ENCODE data around the gene HDHD2.
"Not testable (repeated sequence)": the region's sequence is repeated elsewhere in the genome, so short reads cannot be mapped to it uniquely, and the experiment has no call there.

HDHD2 gene

DNA sequence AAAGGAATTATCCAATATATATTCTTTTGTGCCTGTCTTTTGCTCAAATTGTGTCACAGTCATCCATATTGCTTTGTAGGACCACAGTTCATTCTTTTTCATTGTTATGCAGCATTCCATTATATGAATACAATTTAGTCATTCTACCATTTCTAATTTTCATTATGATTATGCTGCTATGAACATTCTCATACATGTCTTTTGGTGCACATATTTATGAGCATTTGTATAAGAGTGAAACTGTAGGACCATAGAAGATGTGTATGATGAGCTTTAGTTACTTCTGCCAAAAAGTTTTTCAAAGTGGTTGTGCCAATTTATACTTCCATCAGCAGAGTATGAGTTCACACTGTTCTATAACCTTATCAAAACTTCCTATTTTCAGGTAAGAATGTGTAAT, 18.2 kb upstream of the HDHD2 start:
- TF ChIP-seq, protein P1, sequence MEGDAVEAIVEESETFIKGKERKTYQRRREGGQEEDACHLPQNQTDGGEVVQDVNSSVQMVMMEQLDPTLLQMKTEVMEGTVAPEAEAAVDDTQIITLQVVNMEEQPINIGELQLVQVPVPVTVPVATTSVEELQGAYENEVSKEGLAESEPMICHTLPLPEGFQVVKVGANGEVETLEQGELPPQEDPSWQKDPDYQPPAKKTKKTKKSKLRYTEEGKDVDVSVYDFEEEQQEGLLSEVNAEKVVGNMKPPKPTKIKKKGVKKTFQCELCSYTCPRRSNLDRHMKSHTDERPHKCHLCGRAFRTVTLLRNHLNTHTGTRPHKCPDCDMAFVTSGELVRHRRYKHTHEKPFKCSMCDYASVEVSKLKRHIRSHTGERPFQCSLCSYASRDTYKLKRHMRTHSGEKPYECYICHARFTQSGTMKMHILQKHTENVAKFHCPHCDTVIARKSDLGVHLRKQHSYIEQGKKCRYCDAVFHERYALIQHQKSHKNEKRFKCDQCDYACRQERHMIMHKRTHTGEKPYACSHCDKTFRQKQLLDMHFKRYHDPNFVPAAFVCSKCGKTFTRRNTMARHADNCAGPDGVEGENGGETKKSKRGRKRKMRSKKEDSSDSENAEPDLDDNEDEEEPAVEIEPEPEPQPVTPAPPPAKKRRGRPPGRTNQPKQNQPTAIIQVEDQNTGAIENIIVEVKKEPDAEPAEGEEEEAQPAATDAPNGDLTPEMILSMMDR (IDR thresholded peaks at IDR 0.05; ENCODE audit: low read depth, low read length, missing control alignments): no peak
- no peak for DNase-seq (ENCODE audit: low read depth)
- in situ Hi-C loops (cut with HindIII; ENCODE audit: low sequenced_read_pairs): no loop called here
- H3K4me3 ChIP-seq (ENCODE audit: low read depth, low read length): no peak overlapping the region

DNA sequence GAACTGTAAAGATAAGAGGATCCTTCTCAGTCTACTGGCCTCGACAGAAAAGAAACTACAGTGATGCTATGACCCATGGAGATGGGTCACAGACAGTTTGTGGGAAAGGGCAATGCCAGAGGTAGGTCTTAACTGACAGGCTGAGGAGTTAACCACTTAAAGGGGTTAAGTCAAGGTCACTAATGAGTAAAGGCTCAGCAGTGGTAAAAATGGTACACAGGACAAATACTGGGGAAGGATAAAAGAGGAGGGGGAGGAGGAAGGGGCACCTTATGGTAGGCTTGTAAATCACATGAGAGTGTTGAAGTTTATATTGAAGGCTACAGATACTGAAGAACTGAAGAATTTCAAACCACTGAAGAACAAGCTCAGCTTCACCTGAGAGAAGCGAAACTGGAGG, 16.0 kb upstream of the HDHD2 start:
- in situ Hi-C loops (cut with HindIII; ENCODE audit: low sequenced_read_pairs): no loop called here
- no peak overlapping the region for H3K4me3 ChIP-seq (ENCODE audit: low read depth, low read length)
- TF ChIP-seq, protein P1 (IDR thresholded peaks at IDR 0.05; ENCODE audit: low read depth, low read length, missing control alignments): no peak
- no peak for DNase-seq (ENCODE audit: low read depth)

DNA sequence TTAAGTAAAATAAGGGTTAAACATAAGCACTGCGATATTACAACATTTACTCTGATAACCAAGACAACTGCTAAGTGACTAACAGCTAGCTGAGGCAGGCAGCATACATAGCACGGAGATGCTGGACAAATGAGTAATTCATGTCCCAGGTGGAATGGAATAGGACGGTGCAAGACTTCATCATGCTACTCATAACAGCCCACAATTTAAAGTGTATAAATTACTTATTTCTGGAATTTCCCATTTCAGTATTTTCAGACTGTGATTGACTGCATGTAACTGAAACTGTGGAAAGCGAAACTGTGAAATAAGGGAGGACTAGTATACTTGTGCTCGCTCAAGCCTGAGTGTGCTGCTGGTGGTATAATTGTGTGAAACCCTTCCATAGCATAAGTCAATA, 12.9 kb upstream of the HDHD2 start:
- in situ Hi-C loops (cut with HindIII; ENCODE audit: low sequenced_read_pairs): no loop called here
- TF ChIP-seq, protein P1 (IDR thresholded peaks at IDR 0.05; ENCODE audit: low read depth, low read length, missing control alignments): no peak
- no peak overlapping the region for H3K4me3 ChIP-seq (ENCODE audit: low read depth, low read length)
- no peak for DNase-seq (ENCODE audit: low read depth)

DNA sequence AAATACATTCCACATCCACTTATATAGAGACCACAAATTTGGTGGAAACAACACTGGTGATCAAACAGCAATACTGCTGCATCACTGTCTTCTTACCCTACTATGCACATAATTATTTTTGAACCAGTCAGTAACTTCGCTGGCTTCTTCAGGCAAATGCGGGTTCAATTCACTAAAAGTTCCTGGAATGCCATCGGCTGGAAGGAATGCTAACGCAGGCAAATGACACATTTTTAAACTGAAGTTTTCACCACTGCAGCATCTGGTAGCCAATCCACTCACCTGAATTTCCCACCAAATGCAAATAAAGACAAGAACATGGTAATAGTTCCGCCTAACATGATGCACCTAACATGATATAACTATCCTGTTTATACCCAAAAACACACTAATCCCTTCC, 10.0 kb upstream of the HDHD2 start:
- in situ Hi-C loops (cut with HindIII; ENCODE audit: low sequenced_read_pairs): no loop called here
- TF ChIP-seq, protein P1 (IDR thresholded peaks at IDR 0.05; ENCODE audit: low read depth, low read length, missing control alignments): no peak

DNA sequence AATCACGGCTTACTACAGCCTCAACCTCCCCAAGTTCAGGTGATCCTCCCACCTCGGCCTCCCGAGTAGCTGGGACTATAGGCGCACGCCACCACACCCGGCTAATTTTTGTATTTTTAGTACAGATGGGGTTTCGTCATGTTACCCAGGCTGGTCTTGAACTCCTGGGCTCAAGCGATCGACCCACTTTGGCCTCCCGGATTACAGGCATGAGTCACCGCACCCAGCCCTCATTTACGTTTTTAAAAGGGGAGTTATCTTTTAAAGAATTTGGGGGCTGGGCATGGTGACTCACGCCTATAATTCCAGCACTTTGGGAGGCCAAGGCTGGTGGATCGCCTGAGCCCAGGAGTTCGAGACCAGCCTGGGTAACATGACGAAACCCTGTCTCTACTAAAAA, 8.1 kb upstream of the HDHD2 start:
- DNase-seq (ENCODE audit: low read depth); H3K4me3 ChIP-seq (ENCODE audit: low read depth, low read length); in situ Hi-C loops (cut with HindIII; ENCODE audit: low sequenced_read_pairs): not testable (repeated sequence)

More for the DNA sequence above, 10.0 kb upstream of the HDHD2 start:
- no peak for DNase-seq (ENCODE audit: low read depth)
- no peak overlapping the region for H3K4me3 ChIP-seq (ENCODE audit: low read depth, low read length)

DNA sequence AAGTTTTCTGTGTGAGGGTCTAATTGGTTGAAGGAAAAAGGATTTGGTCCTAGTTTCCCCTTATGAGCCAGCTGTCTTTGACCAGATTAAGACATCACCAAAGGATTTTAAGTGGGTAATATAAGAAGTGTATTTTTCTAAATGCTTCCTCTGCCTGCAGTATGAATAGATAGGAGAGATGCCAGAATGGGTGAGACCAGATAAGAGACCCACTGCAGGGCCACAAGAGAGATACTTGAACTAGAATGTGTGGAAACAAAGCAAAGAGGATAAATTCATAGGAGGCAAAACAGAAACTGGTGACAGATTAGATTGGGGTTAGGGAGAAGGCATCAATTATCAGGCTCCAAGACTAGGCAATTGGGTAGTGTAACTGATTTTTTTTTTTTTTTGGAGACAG, 1.1 kb upstream of the HDHD2 start:
- TF ChIP-seq, protein P1 (IDR thresholded peaks at IDR 0.05; ENCODE audit: low read depth, low read length, missing control alignments): no peak
- H3K4me3 ChIP-seq (ENCODE audit: low read depth, low read length): peak overlapping the region; percentile 57
- in situ Hi-C loops (cut with HindIII; ENCODE audit: low sequenced_read_pairs): no loop called here
- DNase-seq (ENCODE audit: low read depth): no peak

DNA sequence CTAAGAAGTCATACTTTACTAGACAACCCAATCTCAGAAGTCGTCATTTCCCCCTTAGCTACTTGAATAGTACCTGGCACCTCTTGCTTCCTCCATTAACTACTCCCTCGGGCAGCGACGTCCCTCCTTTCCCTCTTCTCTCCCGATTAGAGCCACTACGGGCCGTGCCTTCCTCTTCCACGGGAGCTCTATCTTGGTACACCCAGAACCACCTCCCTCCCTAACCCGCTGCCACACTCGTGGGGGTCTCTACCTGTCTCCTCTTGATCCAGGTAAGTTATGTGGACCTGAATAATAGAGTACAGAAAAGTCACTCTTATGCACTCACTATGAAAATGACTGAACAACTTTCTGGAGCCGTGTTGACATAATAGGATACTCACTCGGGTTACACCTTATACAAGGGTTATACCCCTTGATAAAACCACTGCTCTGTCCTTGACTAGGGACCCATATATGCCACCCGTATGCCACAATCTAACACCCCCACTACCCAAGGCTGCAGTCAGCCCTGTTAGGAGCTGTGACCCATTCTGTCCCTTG, 595 bp upstream of the HDHD2 start:
- DNase-seq (ENCODE audit: low read depth): no peak
- H3K4me3 ChIP-seq (ENCODE audit: low read depth, low read length): peak overlapping the region; percentile 57
- in situ Hi-C loops (cut with HindIII; ENCODE audit: low sequenced_read_pairs): no loop called here
- TF ChIP-seq, protein P1 (IDR thresholded peaks at IDR 0.05; ENCODE audit: low read depth, low read length, missing control alignments): no peak
